ENCODE results near the gene LDLRAD4. TPM values are rescaled to one million over a fixed set of nuclear protein-coding genes. Genes with fewer than 3 reads are reported as not detected.

The LDLRAD4 gene
- total RNA-seq, 1 donor = under 0.01 TPM

GRCh38 chr18:13241083-13241892, 22.7 kb downstream of the LDLRAD4 start:
- Histone ChIP-seq H2AFZ (ENCODE audit: low read length) (no peak overlapping the region), H3K36me3 (ENCODE audit: insufficient read depth, low read length) (no peaks in the 10 kb centered on the region), H4K20me1 (ENCODE audit: insufficient read depth, low read length) (no peaks in the 10 kb centered on the region), H3K27me3 (ENCODE audit: insufficient read depth, low read length) (no peaks in the 10 kb centered on the region), H3K4me1 (ENCODE audit: insufficient read depth, low read length) (no peaks in the 10 kb centered on the region), H3K27ac (ENCODE audit: low read depth, low read length) (no peak overlapping the region), H3K4me2 (ENCODE audit: insufficient read depth, low read length) (no peak overlapping the region), H3K79me2 (ENCODE audit: insufficient read depth, low read length) (no peaks in the 10 kb centered on the region), H3K4me3 (ENCODE audit: insufficient read depth, low read length) (no peak overlapping the region), H3K9me3 (ENCODE audit: low read depth, low read length) (no peaks in the 10 kb centered on the region)
- DNase-seq (ENCODE audit: insufficient read length, low spot score, missing footprints) = no peak
- no peak for TF ChIP-seq CTCF (IDR thresholded peaks at IDR 0.05; ENCODE audit: extremely low read depth, low read depth, low read length)

- Histone ChIP-seq H3K27ac (ENCODE audit: low read depth, low read length) (no peak overlapping the region), H3K9me3 (ENCODE audit: low read depth, low read length) (no peaks in the 10 kb centered on the region), H3K79me2 (ENCODE audit: insufficient read depth, low read length) (no peaks in the 10 kb centered on the region), H3K4me2 (ENCODE audit: insufficient read depth, low read length) (no peak overlapping the region), H3K4me3 (ENCODE audit: insufficient read depth, low read length) (no peak overlapping the region), H3K4me1 (ENCODE audit: insufficient read depth, low read length) (no peaks in the 10 kb centered on the region), H3K36me3 (ENCODE audit: insufficient read depth, low read length) (no peaks in the 10 kb centered on the region), H2AFZ (ENCODE audit: low read length) (no peak overlapping the region), H3K27me3 (ENCODE audit: insufficient read depth, low read length) (no peaks in the 10 kb centered on the region), H4K20me1 (ENCODE audit: insufficient read depth, low read length) (no peaks in the 10 kb centered on the region)
- no peak for TF ChIP-seq CTCF (IDR thresholded peaks at IDR 0.05; ENCODE audit: extremely low read depth, low read depth, low read length)
- no peak for DNase-seq (ENCODE audit: insufficient read length, low spot score, missing footprints)
Measured at GRCh38 chr18:13241893-13242175, 23.3 kb downstream of the LDLRAD4 start.

- no peak overlapping the region for H3K4me3 ChIP-seq (ENCODE audit: insufficient read depth, low read length)
- no peaks in the 10 kb centered on the region for H3K79me2 ChIP-seq (ENCODE audit: insufficient read depth, low read length)
- DNase-seq (ENCODE audit: insufficient read length, low spot score, missing footprints) = no peak
- no peaks in the 10 kb centered on the region for H4K20me1 ChIP-seq (ENCODE audit: insufficient read depth, low read length)
- H2AFZ ChIP-seq (ENCODE audit: low read length) = no peak overlapping the region
- H3K4me2 ChIP-seq (ENCODE audit: insufficient read depth, low read length) = no peak overlapping the region
- H3K4me1 ChIP-seq (ENCODE audit: insufficient read depth, low read length) = no peaks in the 10 kb centered on the region
- H3K9me3 ChIP-seq (ENCODE audit: low read depth, low read length) = no peaks in the 10 kb centered on the region
- H3K27ac ChIP-seq (ENCODE audit: low read depth, low read length) = no peak overlapping the region
- no peaks in the 10 kb centered on the region for H3K27me3 ChIP-seq (ENCODE audit: insufficient read depth, low read length)
- no peak for TF ChIP-seq CTCF (IDR thresholded peaks at IDR 0.05; ENCODE audit: extremely low read depth, low read depth, low read length)
- H3K36me3 ChIP-seq (ENCODE audit: insufficient read depth, low read length) = no peaks in the 10 kb centered on the region
Measured at GRCh38 chr18:13242797-13243196, 24.2 kb downstream of the LDLRAD4 start.

GRCh38 chr18:13243363-13243762, 24.8 kb downstream of the LDLRAD4 start:
- Histone ChIP-seq H3K9me3 (ENCODE audit: low read depth, low read length) (no peaks in the 10 kb centered on the region), H3K27me3 (ENCODE audit: insufficient read depth, low read length) (no peaks in the 10 kb centered on the region), H4K20me1 (ENCODE audit: insufficient read depth, low read length) (no peaks in the 10 kb centered on the region), H3K4me3 (ENCODE audit: insufficient read depth, low read length) (no peak overlapping the region), H3K4me1 (ENCODE audit: insufficient read depth, low read length) (no peaks in the 10 kb centered on the region), H3K4me2 (ENCODE audit: insufficient read depth, low read length) (no peak overlapping the region), H3K27ac (ENCODE audit: low read depth, low read length) (no peak overlapping the region), H2AFZ (ENCODE audit: low read length) (no peak overlapping the region), H3K36me3 (ENCODE audit: insufficient read depth, low read length) (no peaks in the 10 kb centered on the region), H3K79me2 (ENCODE audit: insufficient read depth, low read length) (no peaks in the 10 kb centered on the region)
- TF ChIP-seq CTCF (IDR thresholded peaks at IDR 0.05; ENCODE audit: extremely low read depth, low read depth, low read length) = no peak
- no peak for DNase-seq (ENCODE audit: insufficient read length, low spot score, missing footprints)
